Hindlimb muscle (tissue), 1 donor: ENCODE results near the gene ILF2. TPM values are rescaled to one million over a fixed set of nuclear protein-coding genes. Genes with fewer than 3 reads are reported as not detected.
"Not testable (repeated sequence)": the region's sequence is repeated elsewhere in the genome, so short reads cannot be mapped to it uniquely, and the experiment has no call there.

ENCODE experiments used
- DNase-seq: peaks from one replicate; pipeline ENCODE4 v3.0.0-alpha.2; 2013
- polyA plus RNA-seq: library from polyadenylated mRNA; unstranded; fragments of 120-200 nt; gene quantifications from one replicate; pipeline ENCODE4 v1.2.1, GENCODE V29; 2013; ENCODE audit not compliant: insufficient read length

Gene ILF2
- 139 TPM for polyA plus RNA-seq

DNA sequence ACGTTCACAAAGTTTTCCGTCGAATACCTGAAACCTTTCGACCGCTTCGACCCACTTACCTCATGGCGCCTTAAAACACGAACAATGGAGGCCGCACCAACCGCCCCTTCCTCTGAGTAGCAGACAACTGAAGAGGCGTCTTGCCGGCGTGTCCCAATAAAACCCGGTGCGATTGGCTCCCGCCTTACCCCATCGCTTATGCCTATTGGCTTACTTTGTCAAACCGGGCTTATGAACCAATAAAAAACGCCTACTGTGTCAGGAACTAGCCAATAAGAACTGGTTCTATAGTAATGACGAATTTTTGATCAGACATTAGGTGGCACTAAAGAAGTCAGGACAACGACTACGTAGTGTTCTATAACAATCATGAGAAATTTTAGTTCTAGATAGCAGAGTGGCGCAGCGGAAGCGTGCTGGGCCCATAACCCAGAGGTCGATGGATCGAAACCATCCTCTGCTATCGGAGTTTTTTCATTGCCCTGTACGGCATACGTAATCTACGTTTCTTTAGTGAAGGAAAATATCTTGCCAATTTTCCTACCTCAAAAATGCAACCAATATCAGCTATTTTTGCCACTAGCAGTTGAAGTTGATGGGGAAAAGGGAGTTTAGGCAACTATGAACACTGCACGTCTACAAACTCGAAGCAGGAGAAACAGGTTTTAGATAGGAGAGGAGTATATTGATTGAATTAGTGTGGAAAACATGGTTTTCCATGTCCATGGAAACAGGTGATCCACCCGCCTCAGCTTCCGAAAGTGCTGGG is at the start of gene ILF2:
Gene ILF2, minus strand, starts transcription at position 135 of the 769 bp plus-strand sequence. Its CDS starts 71 bp downstream, at position 64.
- peak; percentile 97 for DNase-seq

DNA sequence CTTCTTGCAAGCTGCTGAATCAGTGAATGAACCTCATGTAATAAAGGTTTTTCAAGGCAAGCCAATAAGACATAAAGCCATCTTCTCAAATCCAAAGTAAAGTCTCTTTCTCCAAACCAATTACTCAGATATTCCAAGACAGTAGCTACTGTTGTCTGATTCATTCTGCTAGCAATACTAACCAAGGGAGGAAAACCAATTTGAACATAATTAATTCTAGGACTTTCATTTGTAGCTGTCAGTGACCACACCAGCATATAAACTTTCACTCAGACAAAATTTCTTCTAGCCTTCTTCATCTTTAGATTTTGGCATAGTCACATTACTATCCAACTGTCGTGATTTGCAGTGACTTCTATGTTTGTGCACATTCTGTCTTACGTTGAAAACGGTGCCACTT is 46.5 kb upstream of the ILF2 start:
- DNase-seq, result no peak

DNA sequence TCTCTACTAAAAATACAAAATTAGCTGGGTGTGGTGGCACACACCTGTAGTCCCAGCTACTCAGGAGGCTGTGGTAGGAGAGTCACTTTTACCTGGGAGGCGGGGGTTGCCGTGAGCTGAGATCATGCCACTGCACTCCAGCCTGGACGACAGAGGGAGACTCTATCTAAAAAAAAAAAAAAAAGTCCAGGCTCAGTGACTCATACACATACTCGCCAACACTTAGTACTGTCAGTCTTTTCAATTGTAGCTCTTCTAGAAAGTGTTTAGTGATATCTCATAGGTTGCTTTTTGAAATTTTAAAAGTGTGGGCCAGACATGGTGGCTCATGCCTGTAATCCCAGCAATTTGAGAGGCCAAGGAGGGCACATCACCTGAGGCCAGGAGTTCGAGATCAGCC is 45.4 kb upstream of the ILF2 start:
- not testable (repeated sequence) for DNase-seq

DNA sequence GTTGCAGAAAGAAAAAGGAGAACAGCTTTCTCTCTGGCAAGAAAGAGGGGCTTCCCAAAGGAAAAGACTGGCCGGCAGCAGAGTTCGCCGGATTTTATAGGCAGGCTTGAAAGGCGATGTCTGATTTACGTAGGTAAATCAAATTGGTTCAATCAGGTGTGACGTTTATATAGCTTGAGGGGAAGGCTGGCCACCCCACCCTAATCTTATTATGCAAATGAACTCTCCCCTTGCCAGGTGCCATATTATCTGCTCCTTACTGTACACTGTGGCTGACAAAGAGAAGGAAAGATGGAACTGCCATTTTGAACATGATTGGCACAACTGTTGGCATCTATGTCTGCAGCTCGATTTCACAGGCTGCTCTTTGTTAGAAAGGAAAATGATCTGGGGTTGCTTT is 40.2 kb upstream of the ILF2 start:
- no peak for DNase-seq

DNA sequence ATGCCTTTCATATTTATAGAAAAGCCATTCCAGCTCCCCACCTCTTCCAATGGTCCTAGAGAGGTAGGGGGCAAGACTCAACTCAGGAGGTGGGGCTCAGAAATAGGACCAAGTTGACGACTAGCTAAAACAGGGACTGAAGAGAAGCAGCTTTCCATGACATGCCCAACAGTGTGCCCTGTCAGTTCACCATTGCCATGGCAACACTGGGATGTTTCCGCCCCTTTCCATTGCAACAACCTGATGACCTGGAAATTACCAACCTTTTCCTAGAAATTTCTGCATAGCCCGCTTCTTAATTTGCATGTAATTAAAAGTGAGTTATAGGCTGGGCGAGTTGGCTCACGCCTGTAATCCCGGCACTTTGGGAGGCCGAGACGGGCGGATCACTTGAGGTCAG is 34.7 kb upstream of the ILF2 start:
- DNase-seq, result no peak

DNA sequence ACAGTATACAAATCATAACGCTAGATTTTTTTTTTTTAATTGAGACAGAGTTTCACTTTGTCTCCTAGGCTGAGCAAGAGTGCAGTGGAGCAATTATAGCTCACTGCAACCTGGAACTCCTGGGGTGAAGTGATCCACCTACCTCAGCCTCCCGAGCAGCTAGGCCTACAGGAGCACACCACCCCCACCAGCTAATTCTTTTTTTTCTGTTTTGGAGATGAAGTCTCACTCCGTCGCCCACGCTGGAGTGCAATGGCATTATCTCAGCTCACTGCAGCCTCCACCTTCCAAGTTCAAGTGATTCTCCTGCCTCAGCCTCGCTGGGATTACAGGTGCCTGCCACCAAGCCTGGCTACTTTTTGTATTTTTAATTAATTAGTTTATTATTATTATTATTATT is 29.0 kb upstream of the ILF2 start:
- no peak for DNase-seq

DNA sequence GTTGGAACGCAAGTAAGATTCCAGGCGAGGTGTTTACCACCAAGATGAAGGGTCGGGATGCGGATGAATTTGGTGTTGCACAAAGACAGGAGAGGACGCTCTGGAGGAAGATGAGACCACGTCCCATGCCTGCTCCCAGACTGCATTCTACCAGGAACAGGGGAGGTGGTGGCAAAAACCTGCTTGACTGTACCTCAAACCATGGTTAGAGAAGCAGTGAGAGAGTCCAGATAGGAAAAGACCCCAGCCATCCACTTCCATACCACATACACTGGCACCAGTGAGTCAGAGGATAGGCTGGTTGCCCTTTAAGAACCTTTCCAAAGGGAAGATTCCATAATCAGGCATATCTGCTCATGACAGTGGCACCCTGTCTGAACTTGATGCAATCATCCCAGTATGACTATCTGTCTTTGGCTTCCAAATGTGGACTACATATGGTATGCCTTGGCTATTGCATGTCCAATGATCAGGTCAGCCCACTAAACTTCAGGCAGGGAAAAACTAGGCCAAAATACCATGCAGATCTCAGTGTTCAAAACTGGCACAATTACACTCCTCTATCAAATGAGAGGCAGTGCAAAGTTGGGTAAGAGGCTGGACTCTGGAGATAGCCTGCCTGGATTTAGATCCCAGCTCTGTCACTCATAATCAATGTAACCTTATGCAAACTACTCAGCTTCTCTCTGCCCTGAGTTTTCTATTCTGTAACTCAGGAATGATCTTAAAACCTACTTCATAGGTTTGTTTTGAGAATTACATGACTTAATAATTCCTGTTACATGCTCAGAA is 28.3 kb upstream of the ILF2 start:
- DNase-seq, result no peak

DNA sequence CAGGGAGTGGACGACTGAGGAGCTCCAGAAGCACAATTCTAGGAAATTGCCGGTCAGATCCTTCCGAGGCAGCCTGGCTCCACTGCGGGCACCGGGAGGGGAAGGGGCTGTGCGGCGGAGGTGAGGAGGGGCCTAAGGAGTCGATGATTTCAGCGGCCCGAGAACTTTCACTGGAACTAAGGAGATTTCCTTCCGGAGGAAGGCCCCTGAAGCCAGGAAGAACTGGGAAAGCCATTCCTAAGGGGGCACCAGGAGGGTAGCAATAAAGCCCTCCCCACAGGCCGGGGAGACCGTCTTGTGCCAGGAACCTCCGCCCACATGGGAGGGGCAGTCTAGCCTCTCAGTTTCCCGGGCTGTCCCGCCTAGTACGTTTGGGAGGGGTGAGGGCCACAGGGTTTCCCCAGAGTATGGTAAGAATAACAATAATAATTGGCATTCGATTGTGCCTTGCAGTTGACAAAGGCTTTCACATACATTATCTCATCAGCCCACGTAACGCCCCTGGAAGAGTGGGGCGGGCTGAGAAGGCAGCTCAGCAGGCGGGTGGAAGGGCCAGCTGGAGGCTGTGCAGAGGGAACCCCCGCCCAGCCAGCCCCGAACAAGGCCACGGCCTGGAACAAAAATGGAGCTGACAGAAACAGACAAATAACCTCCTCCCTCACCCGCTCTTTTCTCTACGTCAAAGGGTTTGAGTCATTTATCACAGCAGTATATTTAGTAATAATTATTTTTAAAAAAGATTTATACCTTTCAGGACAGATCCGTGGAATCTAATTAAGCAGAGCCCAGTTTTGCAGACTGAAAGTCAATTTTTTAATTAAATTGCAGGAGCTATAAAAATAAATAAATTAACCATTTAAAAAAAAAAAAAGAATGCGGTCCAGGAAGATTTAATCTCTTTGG is 27.5 kb upstream of the ILF2 start:
- peak; percentile 32 for DNase-seq

DNA sequence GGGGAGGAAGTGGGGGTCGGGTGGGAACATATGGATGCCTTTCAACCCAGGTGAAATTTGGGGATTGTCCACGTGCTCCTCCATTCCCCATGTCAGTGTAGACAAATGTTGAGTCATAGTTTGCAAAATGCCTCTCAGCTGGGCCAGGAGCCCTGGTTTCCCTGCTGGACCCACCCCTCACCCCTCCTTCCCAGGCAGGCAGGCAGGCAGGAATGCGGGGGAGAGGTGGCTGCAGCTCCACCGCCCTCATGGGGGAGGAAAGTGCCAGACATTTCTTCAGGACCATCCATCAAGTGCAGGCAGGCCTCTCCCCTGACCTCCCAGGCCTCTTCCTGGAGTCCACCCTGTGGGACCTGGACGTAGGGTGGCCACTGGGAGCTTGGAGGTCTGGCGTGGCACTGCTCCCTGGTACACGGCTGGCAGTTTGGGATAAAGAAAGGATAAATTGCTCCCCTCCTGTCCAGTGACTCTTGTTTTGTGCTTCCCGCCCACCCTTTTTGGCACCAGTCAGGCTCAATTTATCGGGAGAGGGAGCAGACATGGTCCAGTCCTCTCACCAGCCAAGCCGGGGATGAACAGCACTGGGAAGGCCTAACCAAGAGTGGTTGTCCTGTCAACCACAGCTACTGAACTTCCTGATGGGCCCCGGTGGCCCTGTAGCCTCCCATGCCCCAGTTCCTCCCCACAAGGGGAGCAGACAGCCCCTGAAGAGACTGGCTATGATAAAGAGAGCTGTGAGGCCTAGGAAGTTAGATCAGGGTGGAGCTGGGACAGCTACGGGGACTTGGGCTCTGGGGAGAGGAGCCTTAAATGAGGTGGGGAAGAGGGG is 26.6 kb upstream of the ILF2 start:
- peak; percentile 10 for DNase-seq

DNA sequence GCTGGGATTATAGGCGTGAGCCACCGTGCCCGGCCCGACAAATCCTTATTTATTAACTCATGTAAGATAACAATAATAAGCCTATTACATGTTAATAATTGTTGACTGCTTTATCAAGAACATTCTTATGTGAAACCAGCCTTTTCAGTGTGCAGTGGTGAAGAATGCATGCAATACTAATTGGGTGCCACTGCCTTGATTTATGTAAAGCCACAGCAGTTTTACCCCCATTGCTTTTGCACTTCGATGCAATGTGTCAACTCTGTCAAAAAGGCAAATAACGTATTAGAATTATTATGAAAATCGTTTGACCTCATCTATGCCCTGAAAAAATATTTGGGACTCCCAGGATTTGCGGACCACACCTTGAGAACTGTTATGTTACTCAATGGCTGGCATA is 25.9 kb upstream of the ILF2 start:
- DNase-seq, result no peak

DNA sequence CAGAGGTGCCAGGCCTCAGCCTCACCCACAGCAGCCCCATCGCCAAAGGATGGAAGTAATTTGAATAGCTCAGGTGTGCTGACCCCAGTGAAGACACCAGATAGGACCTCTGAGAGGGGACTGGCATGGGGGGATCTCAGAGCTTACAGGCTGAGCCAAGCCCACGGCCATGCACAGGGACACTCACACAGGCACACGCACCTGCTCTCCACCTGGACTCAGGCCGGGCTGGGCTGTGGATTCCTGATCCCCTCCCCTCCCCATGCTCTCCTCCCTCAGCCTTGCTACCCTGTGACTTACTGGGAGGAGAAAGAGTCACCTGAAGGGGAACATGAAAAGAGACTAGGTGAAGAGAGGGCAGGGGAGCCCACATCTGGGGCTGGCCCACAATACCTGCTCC is 22.7 kb upstream of the ILF2 start:
- no peak for DNase-seq

DNA sequence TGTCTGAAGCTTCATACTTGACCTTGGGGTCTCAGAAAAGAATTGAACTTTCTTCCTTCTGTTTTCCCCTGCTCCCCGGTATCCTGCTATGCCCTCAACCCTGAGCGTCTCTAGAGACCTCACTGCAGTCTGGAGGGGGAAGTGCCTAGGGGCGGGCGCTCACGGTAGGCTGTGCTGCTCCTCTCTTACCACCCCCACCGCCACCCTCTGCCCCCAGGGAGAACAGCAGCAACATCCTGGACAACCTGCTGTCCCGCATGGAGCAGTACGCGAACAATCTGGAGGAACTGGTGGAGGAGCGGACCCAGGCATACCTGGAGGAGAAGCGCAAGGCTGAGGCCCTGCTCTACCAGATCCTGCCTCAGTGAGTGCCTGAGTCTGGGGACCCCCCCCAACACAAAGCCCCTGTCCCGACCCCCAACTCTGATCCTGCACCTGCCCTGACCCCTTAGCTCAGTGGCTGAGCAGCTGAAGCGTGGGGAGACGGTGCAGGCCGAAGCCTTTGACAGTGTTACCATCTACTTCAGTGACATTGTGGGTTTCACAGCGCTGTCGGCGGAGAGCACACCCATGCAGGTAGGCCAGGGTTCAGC is 18.0 kb upstream of the ILF2 start:
- no peak for DNase-seq

DNA sequence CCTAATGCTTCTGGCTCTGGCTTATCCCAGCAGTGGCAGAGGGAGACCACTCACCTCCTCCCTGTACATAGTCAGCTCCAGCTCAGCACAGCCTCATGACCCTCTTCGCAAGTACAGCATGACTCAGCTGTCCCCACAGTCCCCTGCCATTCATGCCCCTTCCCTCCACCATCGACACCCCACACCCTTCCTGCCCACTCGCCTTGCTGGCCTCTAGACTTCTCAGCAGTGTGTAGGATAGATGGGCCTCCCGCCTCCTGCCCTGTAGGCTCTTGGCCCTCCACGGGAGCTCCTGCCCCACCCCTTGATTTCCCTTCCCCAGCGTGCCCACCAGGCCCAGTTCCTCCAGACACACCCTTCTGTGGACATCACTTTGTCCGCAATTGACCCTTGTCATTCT is 17.5 kb upstream of the ILF2 start:
- no peak for DNase-seq

DNA sequence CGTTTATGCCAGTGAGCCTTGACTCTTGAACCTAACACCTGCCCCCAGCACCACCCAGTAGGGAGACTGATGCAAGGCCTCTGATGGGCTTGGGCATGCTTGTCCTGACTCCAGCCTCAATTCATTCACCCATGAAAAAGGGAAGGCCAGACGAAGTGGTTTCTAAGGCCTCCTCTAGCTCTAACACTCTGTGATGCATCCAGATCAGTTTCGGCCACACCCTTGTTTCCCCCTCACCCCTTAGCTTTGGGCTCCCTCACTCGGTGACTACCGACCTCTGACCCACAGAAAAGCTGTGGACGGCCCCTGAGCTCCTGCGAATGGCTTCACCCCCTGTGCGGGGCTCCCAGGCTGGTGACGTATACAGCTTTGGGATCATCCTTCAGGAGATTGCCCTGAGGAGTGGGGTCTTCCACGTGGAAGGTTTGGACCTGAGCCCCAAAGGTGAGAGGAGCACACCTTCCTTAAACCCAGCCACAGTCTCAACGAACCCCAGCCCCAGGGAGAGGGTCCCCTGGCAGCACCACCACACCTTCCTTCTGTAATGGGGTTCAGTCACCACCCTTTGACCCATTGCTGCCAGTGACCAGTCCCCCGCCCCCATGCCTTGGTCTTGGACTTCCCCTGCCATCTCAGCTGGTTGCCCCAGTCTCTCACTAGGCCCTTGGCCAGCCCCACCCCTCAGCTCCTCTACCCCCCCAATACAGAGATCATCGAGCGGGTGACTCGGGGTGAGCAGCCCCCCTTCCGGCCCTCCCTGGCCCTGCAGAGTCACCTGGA is 16.7 kb upstream of the ILF2 start:
- no peak for DNase-seq

DNA sequence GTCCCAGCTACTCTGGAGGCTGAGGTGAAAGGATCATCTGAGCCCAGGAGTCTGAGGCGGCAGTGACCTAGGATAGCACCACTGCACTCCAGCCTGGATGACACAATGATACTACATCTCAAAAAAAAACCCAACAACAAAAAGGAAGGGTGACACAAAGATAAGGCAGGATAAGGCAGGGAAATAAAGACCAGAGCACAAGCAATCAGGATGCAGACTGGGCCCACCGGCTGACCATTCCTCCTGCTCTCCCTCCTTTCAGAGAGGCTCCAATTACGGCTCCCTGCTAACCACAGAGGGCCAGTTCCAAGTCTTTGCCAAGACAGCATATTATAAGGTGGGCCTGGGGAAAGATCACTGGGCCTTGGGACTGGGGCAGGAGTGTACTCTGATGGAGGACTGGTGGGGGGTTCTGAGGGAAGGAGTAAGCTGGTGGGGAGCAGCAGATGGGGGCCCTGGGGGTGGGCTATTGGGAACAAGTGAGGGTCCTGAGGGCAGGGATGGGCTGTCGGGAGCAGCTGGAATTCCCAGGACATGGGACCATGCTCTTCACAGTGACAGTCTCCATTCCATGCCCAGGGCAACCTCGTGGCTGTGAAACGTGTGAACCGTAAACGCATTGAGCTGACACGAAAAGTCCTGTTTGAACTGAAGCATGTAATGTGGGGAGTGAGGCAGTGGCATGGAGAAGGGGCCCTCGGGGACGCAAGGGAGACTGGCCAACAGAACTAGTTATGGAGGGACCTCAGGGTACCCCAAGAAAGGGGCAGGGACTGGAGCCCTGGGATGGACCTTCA is 14.9 kb upstream of the ILF2 start:
- DNase-seq, result no peak

DNA sequence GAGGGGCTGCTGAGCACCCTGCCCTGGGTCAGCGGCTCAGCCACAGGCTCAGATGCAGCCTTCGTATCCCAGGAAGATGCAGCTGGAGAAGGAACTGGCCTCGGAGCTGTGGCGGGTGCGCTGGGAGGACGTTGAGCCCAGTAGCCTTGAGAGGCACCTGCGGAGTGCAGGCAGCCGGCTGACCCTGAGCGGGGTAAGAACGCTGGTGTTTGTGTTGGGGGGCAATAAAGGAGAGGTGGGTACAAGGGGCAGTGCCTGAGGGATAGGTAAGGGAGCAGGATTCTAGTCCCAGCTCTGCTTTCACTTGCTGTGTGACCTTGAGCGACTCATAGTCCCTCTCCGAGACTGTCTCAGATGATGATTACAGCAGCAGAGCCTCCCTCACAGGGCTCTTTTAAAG is 14.1 kb upstream of the ILF2 start:
- DNase-seq, result no peak

DNA sequence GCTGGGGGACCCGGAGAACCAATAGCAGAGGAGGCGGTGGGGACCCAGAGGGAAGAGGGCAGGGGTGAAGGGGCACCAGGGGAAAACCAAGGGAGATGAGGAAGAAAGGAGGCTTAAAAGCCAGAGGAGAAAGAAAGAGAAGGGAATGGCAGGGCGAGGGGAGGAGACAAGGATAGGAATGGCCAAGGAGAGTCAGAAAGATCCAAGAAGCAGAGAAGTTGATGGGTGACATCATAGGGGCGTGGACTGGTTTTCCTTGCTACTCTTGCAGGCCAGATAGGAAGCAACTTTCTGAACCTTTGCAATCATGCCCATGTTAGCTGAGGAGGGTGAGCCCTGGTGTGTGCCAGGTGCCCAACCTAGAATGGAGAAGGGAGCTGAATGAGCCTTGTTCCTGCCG is 13.1 kb upstream of the ILF2 start:
- no peak for DNase-seq

DNA sequence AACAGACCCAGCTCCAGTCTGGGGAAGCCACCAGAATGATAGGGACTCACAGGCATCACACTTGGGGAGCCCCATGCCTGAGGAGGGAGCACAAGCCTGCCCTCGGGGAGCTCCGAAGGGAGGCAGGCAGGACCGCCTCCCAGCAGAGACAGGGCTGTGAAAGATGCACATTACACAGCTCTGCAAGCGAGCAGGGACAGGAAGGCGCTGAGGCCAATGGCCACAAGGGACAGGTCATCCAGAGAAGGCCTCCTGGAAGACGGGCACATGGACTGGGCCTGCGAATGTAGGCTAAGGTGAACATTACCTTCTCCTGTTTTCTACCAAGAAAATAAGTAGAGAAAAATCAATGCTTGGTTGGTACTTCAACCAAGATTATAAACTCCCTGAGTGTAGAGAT is 11.9 kb upstream of the ILF2 start:
- DNase-seq, result no peak

DNA sequence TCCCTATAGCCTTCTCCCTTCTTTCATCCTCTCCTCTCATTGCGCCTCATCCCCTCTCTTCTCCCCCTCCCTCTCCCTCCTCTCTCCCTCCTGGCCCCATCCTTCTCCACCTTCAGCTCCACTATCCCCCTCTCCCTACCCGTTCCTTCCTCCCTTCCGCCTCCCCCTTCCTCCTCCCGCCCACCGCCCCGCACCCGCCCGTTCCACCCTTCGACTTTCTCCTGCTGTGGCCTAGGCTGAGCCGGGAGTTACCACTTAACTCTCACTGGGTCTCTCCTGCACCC is 9.3 kb upstream of the ILF2 start:
- no peak for DNase-seq
